ENCODE results near the gene BCL2L2.

DNA sequence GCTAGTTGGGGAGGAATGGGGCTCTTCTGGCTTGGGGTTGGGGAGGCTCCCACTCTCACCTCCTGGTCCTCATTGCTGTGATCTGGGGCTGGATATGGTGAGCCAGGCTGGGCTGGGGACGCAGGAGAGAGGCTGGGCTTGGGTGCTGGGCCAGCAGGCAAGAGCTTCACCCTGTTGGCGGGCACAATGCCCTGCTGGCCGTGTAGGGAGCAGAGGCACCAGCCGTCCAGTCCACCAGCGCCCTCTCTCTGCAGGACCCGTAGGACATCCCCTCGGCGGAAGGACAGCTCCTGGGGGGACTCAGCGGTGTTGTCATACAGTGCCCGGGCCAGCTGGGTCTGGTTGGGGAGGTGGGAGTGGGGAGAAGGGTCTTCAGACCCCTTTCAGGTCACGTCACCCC lies 53.9 kb downstream of the BCL2L2 start:
- TF ChIP-seq POLR2AphosphoS5 (IDR thresholded peaks at IDR 0.05; ENCODE audit: low read depth) (no peak), GABPA (IDR thresholded peaks at IDR 0.05; ENCODE audit: low read depth) (no peak)
- TF ChIP-seq, protein P1, sequence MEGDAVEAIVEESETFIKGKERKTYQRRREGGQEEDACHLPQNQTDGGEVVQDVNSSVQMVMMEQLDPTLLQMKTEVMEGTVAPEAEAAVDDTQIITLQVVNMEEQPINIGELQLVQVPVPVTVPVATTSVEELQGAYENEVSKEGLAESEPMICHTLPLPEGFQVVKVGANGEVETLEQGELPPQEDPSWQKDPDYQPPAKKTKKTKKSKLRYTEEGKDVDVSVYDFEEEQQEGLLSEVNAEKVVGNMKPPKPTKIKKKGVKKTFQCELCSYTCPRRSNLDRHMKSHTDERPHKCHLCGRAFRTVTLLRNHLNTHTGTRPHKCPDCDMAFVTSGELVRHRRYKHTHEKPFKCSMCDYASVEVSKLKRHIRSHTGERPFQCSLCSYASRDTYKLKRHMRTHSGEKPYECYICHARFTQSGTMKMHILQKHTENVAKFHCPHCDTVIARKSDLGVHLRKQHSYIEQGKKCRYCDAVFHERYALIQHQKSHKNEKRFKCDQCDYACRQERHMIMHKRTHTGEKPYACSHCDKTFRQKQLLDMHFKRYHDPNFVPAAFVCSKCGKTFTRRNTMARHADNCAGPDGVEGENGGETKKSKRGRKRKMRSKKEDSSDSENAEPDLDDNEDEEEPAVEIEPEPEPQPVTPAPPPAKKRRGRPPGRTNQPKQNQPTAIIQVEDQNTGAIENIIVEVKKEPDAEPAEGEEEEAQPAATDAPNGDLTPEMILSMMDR (IDR thresholded peaks at IDR 0.05; ENCODE audit: insufficient read depth, low read length): no peak
- TF ChIP-seq, protein P2, sequence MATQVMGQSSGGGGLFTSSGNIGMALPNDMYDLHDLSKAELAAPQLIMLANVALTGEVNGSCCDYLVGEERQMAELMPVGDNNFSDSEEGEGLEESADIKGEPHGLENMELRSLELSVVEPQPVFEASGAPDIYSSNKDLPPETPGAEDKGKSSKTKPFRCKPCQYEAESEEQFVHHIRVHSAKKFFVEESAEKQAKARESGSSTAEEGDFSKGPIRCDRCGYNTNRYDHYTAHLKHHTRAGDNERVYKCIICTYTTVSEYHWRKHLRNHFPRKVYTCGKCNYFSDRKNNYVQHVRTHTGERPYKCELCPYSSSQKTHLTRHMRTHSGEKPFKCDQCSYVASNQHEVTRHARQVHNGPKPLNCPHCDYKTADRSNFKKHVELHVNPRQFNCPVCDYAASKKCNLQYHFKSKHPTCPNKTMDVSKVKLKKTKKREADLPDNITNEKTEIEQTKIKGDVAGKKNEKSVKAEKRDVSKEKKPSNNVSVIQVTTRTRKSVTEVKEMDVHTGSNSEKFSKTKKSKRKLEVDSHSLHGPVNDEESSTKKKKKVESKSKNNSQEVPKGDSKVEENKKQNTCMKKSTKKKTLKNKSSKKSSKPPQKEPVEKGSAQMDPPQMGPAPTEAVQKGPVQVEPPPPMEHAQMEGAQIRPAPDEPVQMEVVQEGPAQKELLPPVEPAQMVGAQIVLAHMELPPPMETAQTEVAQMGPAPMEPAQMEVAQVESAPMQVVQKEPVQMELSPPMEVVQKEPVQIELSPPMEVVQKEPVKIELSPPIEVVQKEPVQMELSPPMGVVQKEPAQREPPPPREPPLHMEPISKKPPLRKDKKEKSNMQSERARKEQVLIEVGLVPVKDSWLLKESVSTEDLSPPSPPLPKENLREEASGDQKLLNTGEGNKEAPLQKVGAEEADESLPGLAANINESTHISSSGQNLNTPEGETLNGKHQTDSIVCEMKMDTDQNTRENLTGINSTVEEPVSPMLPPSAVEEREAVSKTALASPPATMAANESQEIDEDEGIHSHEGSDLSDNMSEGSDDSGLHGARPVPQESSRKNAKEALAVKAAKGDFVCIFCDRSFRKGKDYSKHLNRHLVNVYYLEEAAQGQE (IDR thresholded peaks at IDR 0.05; ENCODE audit: insufficient replicate concordance, low read depth): no peak
